ENCODE results near the gene BRF1.

Gene BRF1

DNA sequence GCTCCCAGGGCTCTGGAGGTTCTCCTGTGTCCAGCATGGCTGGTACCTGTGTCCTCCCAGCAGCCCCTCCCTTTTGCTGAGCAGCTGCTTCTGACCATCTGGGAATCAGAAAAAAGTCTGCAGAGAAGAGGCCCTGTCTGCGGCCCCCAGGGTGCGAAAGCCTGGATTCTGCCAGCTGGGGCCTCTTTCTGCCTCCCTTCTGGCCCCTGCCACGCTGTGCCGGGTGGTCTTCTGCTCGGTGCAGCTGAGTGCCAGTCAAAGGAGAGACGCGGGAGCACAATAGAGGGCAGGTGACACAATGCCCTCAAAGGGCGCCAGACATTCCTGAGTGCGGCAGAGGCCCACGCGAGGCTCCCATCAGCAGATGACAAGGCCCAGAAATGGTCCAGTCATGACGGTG, 39.8 kb downstream of the BRF1 start:
- no peaks in the 10 kb centered on the region for H3K9me3 ChIP-seq (ENCODE audit: insufficient read depth, low read depth, low read length)
- no peak overlapping the region for H2AFZ ChIP-seq (ENCODE audit: low read length)
- H3K36me3 ChIP-seq (ENCODE audit: insufficient read depth, low read length): peaks cover 18% of the 10 kb centered on the region; the same call in 1 of the 2 replicates
- no peaks in the 10 kb centered on the region for H3K27me3 ChIP-seq (ENCODE audit: insufficient read depth, low read length, poor library complexity, severe bottlenecking)
- no peak overlapping the region for H3K4me2 ChIP-seq (ENCODE audit: low read depth, low read length, poor library complexity, severe bottlenecking)
- H3K9me2 ChIP-seq (replicated peaks; ENCODE audit: low read depth, low read length): no peaks in the 10 kb centered on the region
- no peaks in the 10 kb centered on the region for H3F3A ChIP-seq (ENCODE audit: low read depth)
- no peaks in the 10 kb centered on the region for H3K79me2 ChIP-seq (ENCODE audit: insufficient read depth, low read length)
- H3K4me3 ChIP-seq (ENCODE audit: low read length, poor library complexity, severe bottlenecking): no peak overlapping the region
- no peaks in the 10 kb centered on the region for H3K4me1 ChIP-seq (ENCODE audit: insufficient read depth, low read length, poor library complexity, severe bottlenecking)
- H4K20me1 ChIP-seq (ENCODE audit: insufficient read depth, low read length, poor library complexity, severe bottlenecking): no peaks in the 10 kb centered on the region
- TF ChIP-seq EZH2phosphoT487 (IDR thresholded peaks at IDR 0.05; ENCODE audit: borderline replicate concordance): no peak
- TF ChIP-seq, protein P1, sequence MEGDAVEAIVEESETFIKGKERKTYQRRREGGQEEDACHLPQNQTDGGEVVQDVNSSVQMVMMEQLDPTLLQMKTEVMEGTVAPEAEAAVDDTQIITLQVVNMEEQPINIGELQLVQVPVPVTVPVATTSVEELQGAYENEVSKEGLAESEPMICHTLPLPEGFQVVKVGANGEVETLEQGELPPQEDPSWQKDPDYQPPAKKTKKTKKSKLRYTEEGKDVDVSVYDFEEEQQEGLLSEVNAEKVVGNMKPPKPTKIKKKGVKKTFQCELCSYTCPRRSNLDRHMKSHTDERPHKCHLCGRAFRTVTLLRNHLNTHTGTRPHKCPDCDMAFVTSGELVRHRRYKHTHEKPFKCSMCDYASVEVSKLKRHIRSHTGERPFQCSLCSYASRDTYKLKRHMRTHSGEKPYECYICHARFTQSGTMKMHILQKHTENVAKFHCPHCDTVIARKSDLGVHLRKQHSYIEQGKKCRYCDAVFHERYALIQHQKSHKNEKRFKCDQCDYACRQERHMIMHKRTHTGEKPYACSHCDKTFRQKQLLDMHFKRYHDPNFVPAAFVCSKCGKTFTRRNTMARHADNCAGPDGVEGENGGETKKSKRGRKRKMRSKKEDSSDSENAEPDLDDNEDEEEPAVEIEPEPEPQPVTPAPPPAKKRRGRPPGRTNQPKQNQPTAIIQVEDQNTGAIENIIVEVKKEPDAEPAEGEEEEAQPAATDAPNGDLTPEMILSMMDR (conservative IDR thresholded peaks at IDR 0.05; ENCODE audit: low read length): no peak
- H3K9ac ChIP-seq (ENCODE audit: low read depth, low read length, poor library complexity, severe bottlenecking): no peak overlapping the region

DNA sequence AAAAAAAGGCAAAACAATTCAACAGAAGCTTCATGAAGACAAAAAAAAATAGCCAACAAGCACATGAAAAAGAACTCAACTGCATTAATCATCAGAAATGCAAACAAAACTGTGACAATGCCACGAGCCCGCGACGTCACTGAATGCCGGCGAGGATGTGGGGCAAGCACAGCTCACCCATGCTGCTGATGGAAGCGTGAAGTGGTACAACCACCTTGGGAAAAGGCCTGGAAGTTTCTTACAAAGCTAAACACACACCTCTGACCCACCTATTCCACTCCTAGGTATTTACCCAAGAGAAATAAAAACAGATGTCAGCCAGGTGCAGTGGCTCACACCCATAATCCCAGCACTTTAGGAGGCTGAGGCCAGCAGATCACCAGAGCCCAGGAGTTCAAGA, 42.0 kb downstream of the BRF1 start:
- no peaks in the 10 kb centered on the region for H3K27me3 ChIP-seq (ENCODE audit: insufficient read depth, low read length, poor library complexity, severe bottlenecking)
- no peaks in the 10 kb centered on the region for H3K9me2 ChIP-seq (replicated peaks; ENCODE audit: low read depth, low read length)
- no peaks in the 10 kb centered on the region for H3F3A ChIP-seq (ENCODE audit: low read depth)
- peaks cover 13% of the 10 kb centered on the region; the same call in 1 of the 2 replicates for H3K36me3 ChIP-seq (ENCODE audit: insufficient read depth, low read length)
- peaks cover 10% of the 10 kb centered on the region for H3K4me1 ChIP-seq (ENCODE audit: insufficient read depth, low read length, poor library complexity, severe bottlenecking)
- TF ChIP-seq, protein P1 (conservative IDR thresholded peaks at IDR 0.05; ENCODE audit: low read length): no peak
- H3K79me2 ChIP-seq (ENCODE audit: insufficient read depth, low read length): no peaks in the 10 kb centered on the region
- no peaks in the 10 kb centered on the region for H3K9me3 ChIP-seq (ENCODE audit: insufficient read depth, low read depth, low read length)
- no peak overlapping the region for H3K4me2 ChIP-seq (ENCODE audit: low read depth, low read length, poor library complexity, severe bottlenecking)
- no peak overlapping the region for H2AFZ ChIP-seq (ENCODE audit: low read length)
- H3K9ac ChIP-seq (ENCODE audit: low read depth, low read length, poor library complexity, severe bottlenecking): no peak overlapping the region
- no peaks in the 10 kb centered on the region for H4K20me1 ChIP-seq (ENCODE audit: insufficient read depth, low read length, poor library complexity, severe bottlenecking)
- H3K4me3 ChIP-seq (ENCODE audit: low read length, poor library complexity, severe bottlenecking): no peak overlapping the region

DNA sequence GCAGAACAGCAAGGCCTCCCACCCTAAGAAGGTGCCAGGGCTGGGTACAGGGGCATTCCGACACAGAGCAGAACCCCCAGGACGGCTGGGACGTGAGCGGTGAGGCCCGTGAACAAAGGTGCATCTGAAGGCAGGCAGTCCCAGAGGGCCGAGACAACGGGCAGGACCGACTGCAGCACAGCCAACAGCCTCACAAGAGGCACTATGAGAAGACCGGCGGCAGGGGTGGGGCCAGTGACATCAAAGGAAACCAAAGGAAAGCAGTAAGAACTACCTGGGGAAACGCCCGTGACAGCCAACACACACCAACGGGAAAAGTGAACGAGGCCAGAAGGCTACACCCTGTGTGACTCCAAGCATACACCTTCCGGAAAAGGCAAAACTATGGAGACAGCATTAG, 43.3 kb downstream of the BRF1 start:
- no peaks in the 10 kb centered on the region for H3K9me3 ChIP-seq (ENCODE audit: insufficient read depth, low read depth, low read length)
- no peaks in the 10 kb centered on the region for H3K9me2 ChIP-seq (replicated peaks; ENCODE audit: low read depth, low read length)
- TF ChIP-seq, protein P1 (conservative IDR thresholded peaks at IDR 0.05; ENCODE audit: low read length): no peak
- TF ChIP-seq EZH2phosphoT487 (IDR thresholded peaks at IDR 0.05; ENCODE audit: borderline replicate concordance): no peak
- H3K4me3 ChIP-seq (ENCODE audit: low read length, poor library complexity, severe bottlenecking): no peak overlapping the region
- H3K9ac ChIP-seq (ENCODE audit: low read depth, low read length, poor library complexity, severe bottlenecking): no peak overlapping the region
- H4K20me1 ChIP-seq (ENCODE audit: insufficient read depth, low read length, poor library complexity, severe bottlenecking): no peaks in the 10 kb centered on the region
- no peaks in the 10 kb centered on the region for H3K79me2 ChIP-seq (ENCODE audit: insufficient read depth, low read length)
- no peak overlapping the region for H3K4me2 ChIP-seq (ENCODE audit: low read depth, low read length, poor library complexity, severe bottlenecking)
- H3K4me1 ChIP-seq (ENCODE audit: insufficient read depth, low read length, poor library complexity, severe bottlenecking): peaks cover 10% of the 10 kb centered on the region
- peaks cover 3% of the 10 kb centered on the region; the same call in 1 of the 2 replicates for H3K36me3 ChIP-seq (ENCODE audit: insufficient read depth, low read length)
- H3K27me3 ChIP-seq (ENCODE audit: insufficient read depth, low read length, poor library complexity, severe bottlenecking): no peaks in the 10 kb centered on the region
- H3F3A ChIP-seq (ENCODE audit: low read depth): no peaks in the 10 kb centered on the region
- H2AFZ ChIP-seq (ENCODE audit: low read length): no peak overlapping the region
